Gastrocnemius medialis (tissue), 4 donors: Measurements from ENCODE around the gene ZFAND6.

Source experiments
- CTCF ChIP-seq, 5 experiments: fragments of 450-650 bp in 3 of 5; fragments of 200-600 bp in 2 of 5; sonication (generic) in 2 of 5; IDR thresholded peaks in 4 of 5; conservative IDR thresholded peaks in 1 of 5; 1 replicate in 4 of 5; 2 replicates in 1 of 5; pipeline ENCODE4 v1.5.1; 2016 to 2019; ENCODE audit warnings: antibody characterized with exemption in 5 of 5, mild to moderate bottlenecking in 3 of 5, moderate library complexity in 3 of 5
- POLR2A ChIP-seq, 2 donors: fragments of 450-650 bp; IDR thresholded peaks; one replicate each; pipeline ENCODE4 v1.6.1; 2017; ENCODE audit warnings: antibody characterized with exemption in 2 of 2, mild to moderate bottlenecking in 2 of 2, moderate library complexity in 2 of 2

- TF ChIP-seq CTCF (IDR thresholded peaks at IDR 0.05 in 4 of 5, conservative IDR thresholded peaks at IDR 0.05 in 1 of 5), result no peak
- TF ChIP-seq POLR2A (IDR thresholded peaks at IDR 0.05), result no peak
Observed at GRCh38 chr15:80061582-80061981, 2.1 kb downstream of the ZFAND6 start.
